ENCODE data around the gene GRN.

Gene GRN

DNA sequence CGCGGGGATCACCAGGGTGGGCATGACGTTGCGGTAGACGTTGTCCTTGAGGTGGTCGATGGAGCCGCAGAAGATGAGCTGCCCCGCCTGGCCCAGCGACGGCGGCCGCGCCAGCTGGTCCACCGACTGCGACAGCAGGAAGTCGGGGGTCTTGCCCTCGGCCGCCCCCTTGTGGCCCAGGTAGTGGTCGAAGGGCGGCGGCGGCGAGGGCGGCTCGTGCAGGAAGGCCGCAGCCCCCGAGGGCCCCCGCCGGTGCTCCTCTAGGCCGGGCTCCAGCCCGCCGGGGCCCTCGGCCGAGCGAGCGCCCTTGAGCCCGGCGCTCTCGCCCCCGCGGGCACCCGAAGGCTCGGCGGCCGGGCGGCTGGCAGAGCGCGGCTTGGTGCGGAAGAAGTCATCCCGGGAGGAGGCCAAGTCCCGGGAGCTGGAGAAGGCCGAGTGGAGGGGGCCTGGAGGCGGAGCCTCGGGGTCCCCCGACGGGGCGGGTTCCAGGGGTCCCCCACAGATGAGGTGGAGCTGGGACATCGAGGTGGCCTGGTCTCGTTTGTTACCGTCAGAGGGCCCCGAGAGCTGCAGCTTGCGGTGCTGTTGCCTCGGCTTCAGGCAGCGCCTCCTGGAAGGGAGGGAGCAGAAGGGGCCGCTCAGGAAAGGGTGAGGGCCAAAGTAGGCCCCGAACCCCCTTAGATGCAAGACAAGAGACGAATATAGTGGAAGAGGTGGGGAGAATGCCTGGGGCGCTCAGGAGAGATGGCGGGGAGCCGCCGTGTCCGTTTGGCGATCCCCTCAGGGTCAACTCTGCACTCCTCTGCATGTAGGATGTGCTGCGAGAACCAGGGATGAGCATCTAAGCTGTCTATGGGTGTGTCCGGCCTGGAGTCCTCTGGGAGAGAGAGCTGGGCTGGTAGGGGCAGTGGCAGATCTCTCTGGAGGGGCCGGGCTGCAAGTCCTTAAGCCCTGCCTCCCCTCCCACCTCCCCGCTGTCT is 9.8 kb downstream of the GRN start:
- Histone ChIP-seq H3K27ac (no peak overlapping the region), H3K27me3 (peaks cover 39% of the 10 kb centered on the region), H3K4me3 (ENCODE audit: low read depth in 1 of 2, low read length in 1 of 2) (peak overlapping the region in 1 of 2 experiments; percentile 58), H3K36me3 (peaks cover 36% of the 10 kb centered on the region), H3K9me3 (no peaks in the 10 kb centered on the region), H3K4me1 (ENCODE audit: control insufficient read depth in 1 of 2, insufficient read depth in 1 of 2, low read depth in 1 of 2, low read length in 1 of 2) (peaks cover 18 to 28% of the 10 kb centered on the region in 2 experiments)
- TF ChIP-seq, protein P1, sequence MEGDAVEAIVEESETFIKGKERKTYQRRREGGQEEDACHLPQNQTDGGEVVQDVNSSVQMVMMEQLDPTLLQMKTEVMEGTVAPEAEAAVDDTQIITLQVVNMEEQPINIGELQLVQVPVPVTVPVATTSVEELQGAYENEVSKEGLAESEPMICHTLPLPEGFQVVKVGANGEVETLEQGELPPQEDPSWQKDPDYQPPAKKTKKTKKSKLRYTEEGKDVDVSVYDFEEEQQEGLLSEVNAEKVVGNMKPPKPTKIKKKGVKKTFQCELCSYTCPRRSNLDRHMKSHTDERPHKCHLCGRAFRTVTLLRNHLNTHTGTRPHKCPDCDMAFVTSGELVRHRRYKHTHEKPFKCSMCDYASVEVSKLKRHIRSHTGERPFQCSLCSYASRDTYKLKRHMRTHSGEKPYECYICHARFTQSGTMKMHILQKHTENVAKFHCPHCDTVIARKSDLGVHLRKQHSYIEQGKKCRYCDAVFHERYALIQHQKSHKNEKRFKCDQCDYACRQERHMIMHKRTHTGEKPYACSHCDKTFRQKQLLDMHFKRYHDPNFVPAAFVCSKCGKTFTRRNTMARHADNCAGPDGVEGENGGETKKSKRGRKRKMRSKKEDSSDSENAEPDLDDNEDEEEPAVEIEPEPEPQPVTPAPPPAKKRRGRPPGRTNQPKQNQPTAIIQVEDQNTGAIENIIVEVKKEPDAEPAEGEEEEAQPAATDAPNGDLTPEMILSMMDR (IDR thresholded peaks at IDR 0.05), result no peak

DNA sequence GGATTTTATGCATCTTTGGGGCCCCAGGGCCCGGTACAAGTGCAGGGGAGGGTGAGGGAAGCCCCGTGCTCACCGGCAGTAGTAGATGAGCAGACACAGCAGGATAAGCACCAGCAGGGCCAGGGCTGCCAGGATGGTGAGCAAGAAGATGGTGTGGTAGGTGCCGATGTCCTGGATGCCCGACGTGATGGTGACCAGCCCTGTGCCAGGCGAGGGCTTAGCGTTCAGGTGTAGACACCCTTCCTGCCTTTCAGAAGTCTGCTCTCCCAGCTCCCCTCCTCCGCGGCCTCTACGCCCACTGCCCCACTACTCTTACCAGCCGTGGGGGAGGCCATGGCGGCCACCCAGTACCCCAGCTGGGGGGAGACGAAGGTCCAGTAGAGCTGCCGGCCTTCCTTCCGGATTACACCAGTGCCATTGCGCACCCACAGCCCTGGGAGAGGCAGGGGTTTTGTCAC is 10.6 kb downstream of the GRN start:
- no peak overlapping the region for H3K4me3 ChIP-seq (ENCODE audit: low read depth in 1 of 2, low read length in 1 of 2)
- TF ChIP-seq, protein P1 (IDR thresholded peaks at IDR 0.05), result no peak
- no peak overlapping the region for H3K27ac ChIP-seq
- peaks cover 28% of the 10 kb centered on the region for H3K36me3 ChIP-seq
- H3K27me3 ChIP-seq, result peaks cover 47% of the 10 kb centered on the region
- H3K9me3 ChIP-seq, result no peaks in the 10 kb centered on the region
- peaks cover 10 to 20% of the 10 kb centered on the region in 2 experiments for H3K4me1 ChIP-seq (ENCODE audit: control insufficient read depth in 1 of 2, insufficient read depth in 1 of 2, low read depth in 1 of 2, low read length in 1 of 2)

DNA sequence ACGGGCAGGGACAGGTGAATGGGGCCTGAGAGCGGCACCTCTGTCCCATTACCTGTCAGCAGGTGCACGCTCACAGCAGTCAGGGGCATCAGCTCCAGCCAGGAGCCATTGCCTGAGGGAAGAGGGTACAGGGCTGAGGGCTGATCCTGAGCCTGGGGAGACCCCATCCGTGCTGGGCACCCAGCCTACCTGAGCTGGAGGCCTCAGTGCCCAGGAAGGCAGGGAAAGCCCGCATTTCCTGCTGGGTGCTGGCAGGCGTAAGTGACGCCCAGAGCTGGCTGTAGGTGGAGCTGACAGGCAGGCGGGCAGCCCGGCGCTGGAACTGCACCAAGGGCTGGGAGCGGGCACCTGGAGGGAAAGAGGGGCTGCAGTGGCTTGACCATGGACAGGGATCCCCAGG is 11.1 kb downstream of the GRN start:
- H3K36me3 ChIP-seq, result peaks cover 23% of the 10 kb centered on the region
- H3K27ac ChIP-seq, result no peak overlapping the region
- H3K27me3 ChIP-seq, result peaks cover 53% of the 10 kb centered on the region
- TF ChIP-seq, protein P1 (IDR thresholded peaks at IDR 0.05), result no peak
- no peaks in the 10 kb centered on the region for H3K9me3 ChIP-seq
- peaks cover 7 to 19% of the 10 kb centered on the region in 2 experiments for H3K4me1 ChIP-seq (ENCODE audit: control insufficient read depth in 1 of 2, insufficient read depth in 1 of 2, low read depth in 1 of 2, low read length in 1 of 2)
- no peak overlapping the region for H3K4me3 ChIP-seq (ENCODE audit: low read depth in 1 of 2, low read length in 1 of 2)

DNA sequence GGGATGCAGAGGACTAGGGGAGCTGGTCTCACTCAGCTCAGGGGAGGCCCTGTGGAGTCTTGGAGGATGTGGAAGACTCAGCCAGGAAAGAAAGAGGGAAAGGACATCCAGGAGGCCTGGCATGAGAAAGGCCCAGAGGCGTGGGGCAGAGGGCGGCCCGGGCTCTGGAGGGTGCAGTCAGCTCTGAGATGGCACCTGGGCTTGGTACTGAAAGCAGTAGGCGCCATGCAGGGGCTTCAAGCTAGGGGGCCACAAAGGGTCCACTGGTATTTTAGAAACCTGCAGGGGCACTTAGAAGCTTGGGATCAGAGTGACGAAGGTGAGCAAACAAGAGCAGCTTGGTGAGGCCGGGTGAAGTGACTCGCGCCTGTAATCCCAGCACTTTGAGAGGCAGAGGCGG is 13.0 kb downstream of the GRN start:
- no peaks in the 10 kb centered on the region for H3K9me3 ChIP-seq
- H3K4me1 ChIP-seq (ENCODE audit: control insufficient read depth in 1 of 2, insufficient read depth in 1 of 2, low read depth in 1 of 2, low read length in 1 of 2), result peaks cover 13 to 14% of the 10 kb centered on the region in 2 experiments
- H3K27me3 ChIP-seq, result peaks cover 71% of the 10 kb centered on the region
- TF ChIP-seq, protein P1 (IDR thresholded peaks at IDR 0.05), result no peak
- no peak overlapping the region for H3K27ac ChIP-seq
- H3K36me3 ChIP-seq, result peaks cover 4% of the 10 kb centered on the region
- no peak overlapping the region for H3K4me3 ChIP-seq (ENCODE audit: low read depth in 1 of 2, low read length in 1 of 2)

DNA sequence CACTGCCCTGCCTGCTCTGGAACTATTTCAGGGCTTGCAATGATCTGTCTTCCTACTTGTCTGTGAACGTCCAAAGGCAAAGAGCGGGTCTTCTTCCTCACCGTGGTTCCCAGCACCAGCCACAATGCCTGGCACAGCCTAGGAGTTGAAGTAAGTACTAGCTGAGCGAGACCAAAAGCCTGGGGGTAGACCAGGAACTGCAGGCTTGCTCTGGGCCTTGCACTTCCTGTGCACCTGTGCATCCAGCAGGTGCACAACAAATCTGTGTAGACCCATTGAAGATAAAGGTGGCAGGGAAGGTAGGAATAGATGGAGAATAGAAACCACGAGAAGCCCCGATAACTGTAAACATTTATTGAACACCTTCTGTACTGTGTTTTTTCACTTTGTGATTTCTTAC is 13.9 kb downstream of the GRN start:
- H3K9me3 ChIP-seq, result no peaks in the 10 kb centered on the region
- no peaks in the 10 kb centered on the region for H3K36me3 ChIP-seq
- H3K27ac ChIP-seq, result no peak overlapping the region
- H3K27me3 ChIP-seq, result peaks cover 76% of the 10 kb centered on the region
- peaks cover 12 to 14% of the 10 kb centered on the region in 2 experiments for H3K4me1 ChIP-seq (ENCODE audit: control insufficient read depth in 1 of 2, insufficient read depth in 1 of 2, low read depth in 1 of 2, low read length in 1 of 2)
- TF ChIP-seq, protein P1 (IDR thresholded peaks at IDR 0.05), result no peak
- no peak overlapping the region for H3K4me3 ChIP-seq (ENCODE audit: low read depth in 1 of 2, low read length in 1 of 2)
